GOT3 (cell line): Measurements from ENCODE around the gene MAP3K20.
"Not testable (repeated sequence)": the region's sequence is repeated elsewhere in the genome, so short reads cannot be mapped to it uniquely, and the experiment has no call there.

Experiments
- DNase-seq: peaks from one replicate; lab custom pipeline; 2025; ENCODE audit warnings: mixed read lengths; lab: John Stamatoyannopoulos, UW

The MAP3K20 gene

DNA sequence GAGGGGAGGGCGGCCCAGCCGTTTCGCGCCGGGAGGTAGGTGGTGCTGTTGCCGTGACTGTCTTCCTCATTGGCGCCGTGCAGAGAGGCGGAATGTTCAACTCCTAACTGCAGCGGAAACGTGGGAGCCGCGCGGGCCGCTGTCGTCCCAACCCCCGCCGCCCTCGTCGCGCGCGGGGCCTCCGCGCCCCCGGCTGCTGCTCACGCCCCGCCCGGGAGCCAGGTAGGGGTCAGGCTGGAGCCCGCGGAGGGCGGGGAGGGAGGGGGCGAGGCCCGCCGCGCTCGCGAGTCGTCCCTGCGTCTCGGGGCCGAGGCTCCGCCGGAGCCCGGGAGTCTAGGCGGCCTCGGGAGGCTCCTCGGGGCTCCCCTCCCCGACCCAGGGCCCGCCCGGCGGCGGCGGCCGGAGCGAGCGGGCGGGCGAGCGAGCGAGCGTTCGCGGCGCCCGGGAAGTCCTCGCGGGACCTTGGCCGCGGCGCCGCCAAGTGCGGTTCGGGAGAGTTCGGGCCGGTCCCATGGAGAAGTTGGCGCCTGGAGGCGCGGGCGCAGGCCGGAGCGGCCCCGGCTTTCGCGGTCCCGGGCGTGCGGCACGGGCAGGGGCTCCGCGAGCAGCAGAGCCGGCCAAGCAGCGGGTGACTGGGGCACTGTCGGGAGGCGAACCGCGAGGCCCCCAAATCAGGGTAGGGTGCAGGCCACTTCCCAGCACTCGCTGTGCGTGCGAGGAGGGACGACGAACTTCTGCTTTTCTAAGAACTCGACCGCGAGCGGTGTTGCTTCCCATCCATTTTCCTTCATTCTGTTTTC is at the start of gene MAP3K20:
Gene MAP3K20 (plus strand): TSS at position 66 of the 800 bp plus-strand sequence. CDS start 15,186 bp downstream, outside the sequence.
- DNase-seq = peak; percentile 29

GRCh38 chr2:173026479-173026878 is 49.2 kb upstream of the MAP3K20 start:
- DNase-seq = no peak

GRCh38 chr2:173027181-173028128 is 48.2 kb upstream of the MAP3K20 start:
- DNase-seq = peak; percentile 16

DNA sequence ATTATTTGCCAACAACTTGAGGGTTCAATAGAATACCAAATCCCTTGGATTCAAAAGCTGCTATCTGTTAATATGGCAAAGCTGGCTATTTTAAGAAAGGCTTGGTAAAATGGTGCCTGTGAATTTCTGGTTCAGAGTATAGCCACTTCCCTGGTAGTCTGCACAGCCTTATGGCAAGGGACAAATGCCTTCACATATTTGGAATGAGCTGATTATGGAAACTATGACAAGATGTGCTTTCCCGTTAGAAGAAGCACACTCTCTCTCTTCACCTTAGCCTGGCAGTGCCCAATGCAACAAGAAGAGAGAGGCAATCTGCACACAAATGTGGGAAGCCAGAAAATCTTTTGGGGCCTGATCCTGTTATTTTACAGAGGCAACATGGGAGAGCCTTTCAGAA is 47.5 kb upstream of the MAP3K20 start:
- no peak for DNase-seq

DNA sequence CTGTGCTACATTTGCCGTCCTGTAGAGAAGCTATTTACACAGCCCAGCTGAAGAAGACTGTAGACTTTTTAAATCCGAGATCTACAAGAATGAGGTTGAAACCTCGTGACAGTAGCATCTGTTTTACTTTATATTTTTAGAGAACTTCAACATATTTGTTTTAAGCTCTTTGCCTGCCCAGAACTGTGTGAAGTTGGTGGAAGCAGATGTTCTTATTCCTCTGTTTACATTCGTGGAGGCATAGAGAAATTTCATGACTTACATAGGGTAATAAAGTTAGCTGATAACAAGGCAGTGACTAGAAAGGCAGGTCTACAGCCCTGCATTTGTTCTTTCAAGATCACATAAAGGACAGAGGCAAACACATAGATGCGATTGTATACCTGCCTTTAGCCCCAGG is 47.0 kb upstream of the MAP3K20 start:
- no peak for DNase-seq

- DNase-seq = no peak
These were observed 44.8 kb upstream of the MAP3K20 start for GRCh38 chr2:173030561-173031490.

- no peak for DNase-seq
These were observed 43.6 kb upstream of the MAP3K20 start for GRCh38 chr2:173032032-173032431.

- no peak for DNase-seq
These were observed 42.6 kb upstream of the MAP3K20 start for GRCh38 chr2:173033084-173033483.

- no peak for DNase-seq
These were observed 41.5 kb upstream of the MAP3K20 start for GRCh38 chr2:173034143-173034542.

DNA sequence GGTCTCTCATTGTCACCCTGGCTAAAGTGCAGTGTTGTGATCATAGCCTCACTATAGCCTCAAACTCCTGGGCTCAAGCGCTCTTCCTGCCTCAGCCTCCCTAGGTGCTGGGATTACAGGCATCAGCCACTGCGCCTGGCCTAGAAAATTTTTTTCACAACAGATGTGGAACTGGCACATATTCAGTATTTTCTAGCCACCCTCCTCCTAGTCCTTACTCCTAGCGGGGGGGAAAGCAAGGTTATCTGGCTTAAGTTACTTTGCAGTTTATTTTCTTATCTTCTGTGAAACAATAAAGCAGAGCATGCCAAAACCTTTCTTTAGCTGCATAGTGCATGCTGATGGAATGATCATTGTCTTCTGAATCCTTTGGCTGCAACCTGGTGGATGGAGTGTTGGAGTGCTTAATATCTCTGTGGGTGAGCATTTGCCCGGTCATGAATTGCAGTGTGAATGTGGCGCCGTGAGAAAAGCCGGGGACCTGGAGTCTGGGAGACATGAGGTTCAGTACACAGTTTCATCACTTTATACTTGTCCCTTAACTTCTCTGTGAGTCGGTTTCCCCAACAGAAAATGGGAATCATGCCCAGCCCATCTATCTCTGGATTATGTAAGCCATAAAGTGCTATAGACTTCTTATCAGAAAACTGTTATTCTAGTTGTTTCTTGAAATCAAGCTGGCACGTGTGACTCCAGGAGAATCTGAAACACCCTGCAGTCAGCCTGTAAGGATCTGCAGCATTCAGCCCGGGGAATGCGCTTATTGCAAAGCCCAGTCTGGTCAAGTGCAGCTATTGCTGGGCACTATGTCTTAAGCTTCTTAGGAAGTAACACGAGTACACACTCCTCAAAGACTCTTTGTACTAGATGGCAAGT is 38.2 kb upstream of the MAP3K20 start:
- DNase-seq = no peak

- not testable (repeated sequence) for DNase-seq
These were observed 37.4 kb upstream of the MAP3K20 start for GRCh38 chr2:173038257-173038656.

DNA sequence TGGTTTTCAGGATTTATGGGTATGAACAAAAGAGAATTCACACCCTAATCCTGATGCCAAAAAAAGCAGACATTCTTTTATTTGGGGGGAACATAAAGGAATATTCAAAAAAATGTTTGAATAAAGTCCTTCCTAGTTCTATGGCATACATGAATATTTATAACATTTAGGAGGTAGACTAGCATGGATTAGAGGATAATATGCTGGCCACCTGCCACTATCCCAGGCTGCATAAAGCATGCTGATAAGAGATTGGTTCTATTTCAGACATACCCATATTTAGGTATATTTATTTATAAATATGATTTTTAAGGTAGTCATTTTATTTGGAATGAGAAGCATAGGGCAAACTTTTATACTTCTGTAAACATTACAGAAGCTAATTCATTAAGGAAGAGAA is 34.9 kb upstream of the MAP3K20 start:
- DNase-seq = no peak

GRCh38 chr2:173043476-173043875 is 32.2 kb upstream of the MAP3K20 start:
- no peak for DNase-seq

- DNase-seq = no peak
These were observed 31.6 kb upstream of the MAP3K20 start for GRCh38 chr2:173043897-173044519.

DNA sequence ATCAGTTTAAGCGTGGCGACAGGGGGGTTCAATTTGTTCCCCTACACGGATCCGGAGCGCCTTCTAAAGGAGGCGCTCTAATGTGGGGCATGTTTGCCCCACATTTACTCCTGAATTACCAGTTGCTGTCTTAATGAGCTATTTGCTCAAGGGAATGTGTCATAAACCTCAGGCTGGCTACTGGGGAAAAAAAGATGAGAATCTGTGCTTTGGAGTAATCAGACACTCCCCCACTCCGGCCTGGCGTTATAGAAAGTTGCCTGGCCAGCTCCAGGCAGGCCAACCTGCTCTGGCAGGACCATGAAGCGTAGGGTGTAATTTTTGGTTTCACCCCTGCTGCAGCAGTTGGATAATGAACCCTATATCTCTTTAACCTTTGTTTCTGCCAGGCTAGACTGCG is 31.0 kb upstream of the MAP3K20 start:
- DNase-seq = no peak

DNA sequence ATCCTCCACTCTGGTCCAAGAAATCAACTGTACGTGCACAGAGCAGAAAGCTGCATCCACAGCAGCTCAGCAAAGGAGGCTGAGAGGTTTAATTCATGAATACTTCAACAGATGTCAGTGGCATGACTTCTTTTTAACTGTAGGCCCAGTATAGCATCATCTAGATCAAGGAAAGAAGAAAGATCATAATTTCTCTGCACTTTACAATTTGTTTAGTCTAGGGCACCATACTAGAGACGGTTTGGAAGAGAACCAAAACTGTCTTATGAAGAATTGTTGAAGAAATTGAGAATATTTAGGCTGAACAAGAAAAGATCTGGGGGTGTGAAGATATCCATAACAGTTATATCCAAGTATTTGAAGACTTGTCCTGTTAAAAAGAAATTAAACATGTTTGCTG is 30.5 kb upstream of the MAP3K20 start:
- no peak for DNase-seq

DNA sequence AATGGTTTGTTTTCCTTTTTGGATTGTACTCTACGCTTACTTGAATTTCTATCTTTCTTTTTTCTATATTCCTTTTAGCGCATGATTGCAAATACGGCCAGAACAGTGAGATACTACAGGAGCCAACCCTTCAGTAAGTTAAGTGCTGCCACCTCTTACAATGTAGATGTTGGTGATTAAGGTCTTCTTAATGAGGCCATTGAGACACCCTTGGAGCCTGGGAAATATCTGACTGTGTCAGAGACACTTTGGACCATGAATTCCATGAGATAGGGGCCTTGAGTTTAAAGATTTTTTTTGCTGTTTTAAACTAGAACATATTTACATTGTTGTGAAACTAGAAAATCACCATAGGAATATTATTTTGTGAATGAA is 27.1 kb upstream of the MAP3K20 start:
- no peak for DNase-seq

- peak; percentile 12 for DNase-seq
These were observed 26.6 kb upstream of the MAP3K20 start for GRCh38 chr2:173048897-173049661.

- no peak for DNase-seq
These were observed 25.8 kb upstream of the MAP3K20 start for GRCh38 chr2:173049831-173050230.

DNA sequence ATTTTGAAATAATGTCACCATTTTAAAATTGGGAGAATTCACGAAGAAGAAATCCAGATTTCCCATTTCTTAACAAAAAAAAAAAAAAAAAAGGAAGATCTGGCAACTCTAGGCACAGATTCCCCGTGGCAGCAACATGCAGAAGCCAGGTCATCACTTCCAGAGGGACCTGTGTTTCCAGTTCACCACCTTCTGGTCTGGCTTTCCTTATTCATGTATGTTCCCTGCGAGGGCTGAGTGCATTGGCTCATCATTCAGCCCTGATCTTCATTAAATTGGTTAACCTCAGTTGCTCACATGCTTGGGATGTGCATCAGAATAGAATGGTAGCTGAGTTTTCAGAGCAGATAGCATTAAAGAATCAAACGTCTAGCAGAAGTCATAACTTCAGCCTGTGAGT is 25.0 kb upstream of the MAP3K20 start:
- DNase-seq = no peak
